NB4 (cell line): ENCODE results near the gene EIF3D.

ENCODE experiments used
- POLR2A ChIP-seq: IDR thresholded peaks from 2 replicates; pipeline ENCODE4 v1.6.1; 2011; ENCODE audit warnings: mild to moderate bottlenecking; ENCODE audit not compliant: insufficient read length; ENCODE audit errors: extremely low read depth
- TF ChIP-seq, protein P1 (sequence below): IDR thresholded peaks from one replicate; pipeline ENCODE4 v1.5.1; 2012; ENCODE audit warnings: low read depth, low read length
- TF ChIP-seq, protein P2 (sequence below): IDR thresholded peaks from 2 replicates; pipeline ENCODE4 v1.6.1; 2011; ENCODE audit warnings: low read depth, low read length

GRCh38 chr22:36463783-36464184 lies 65.2 kb downstream of the EIF3D start:
- no peak for TF ChIP-seq POLR2A
- TF ChIP-seq, protein P1, sequence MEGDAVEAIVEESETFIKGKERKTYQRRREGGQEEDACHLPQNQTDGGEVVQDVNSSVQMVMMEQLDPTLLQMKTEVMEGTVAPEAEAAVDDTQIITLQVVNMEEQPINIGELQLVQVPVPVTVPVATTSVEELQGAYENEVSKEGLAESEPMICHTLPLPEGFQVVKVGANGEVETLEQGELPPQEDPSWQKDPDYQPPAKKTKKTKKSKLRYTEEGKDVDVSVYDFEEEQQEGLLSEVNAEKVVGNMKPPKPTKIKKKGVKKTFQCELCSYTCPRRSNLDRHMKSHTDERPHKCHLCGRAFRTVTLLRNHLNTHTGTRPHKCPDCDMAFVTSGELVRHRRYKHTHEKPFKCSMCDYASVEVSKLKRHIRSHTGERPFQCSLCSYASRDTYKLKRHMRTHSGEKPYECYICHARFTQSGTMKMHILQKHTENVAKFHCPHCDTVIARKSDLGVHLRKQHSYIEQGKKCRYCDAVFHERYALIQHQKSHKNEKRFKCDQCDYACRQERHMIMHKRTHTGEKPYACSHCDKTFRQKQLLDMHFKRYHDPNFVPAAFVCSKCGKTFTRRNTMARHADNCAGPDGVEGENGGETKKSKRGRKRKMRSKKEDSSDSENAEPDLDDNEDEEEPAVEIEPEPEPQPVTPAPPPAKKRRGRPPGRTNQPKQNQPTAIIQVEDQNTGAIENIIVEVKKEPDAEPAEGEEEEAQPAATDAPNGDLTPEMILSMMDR, result no peak
- TF ChIP-seq, protein P2, sequence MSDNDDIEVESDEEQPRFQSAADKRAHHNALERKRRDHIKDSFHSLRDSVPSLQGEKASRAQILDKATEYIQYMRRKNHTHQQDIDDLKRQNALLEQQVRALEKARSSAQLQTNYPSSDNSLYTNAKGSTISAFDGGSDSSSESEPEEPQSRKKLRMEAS, result no peak
